Measurements from ENCODE around the gene SLC4A5.
"Not testable (repeated sequence)": the region's sequence is repeated elsewhere in the genome, so short reads cannot be mapped to it uniquely, and the experiment has no call there.

The SLC4A5 gene

DNA sequence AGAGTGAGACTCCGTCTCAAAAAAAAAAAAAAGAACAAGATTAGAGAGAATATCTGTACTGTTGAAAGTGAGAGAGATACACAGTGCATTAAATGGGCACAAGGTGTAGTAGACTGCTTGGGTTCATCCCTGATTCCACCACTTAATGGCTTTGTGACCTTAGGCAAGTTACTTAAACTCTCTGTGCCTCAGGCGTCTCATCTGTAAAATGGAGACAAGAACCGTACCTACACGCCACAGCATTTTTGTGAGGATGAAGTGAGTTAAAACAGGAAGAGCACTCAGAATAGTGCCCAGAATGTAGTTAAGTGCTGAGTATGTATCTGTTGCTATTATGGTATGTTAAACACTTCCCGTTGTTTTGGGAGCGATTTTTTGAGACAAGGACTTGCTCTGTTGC is 80.5 kb downstream of the SLC4A5 start:
- no peak for FAIRE-seq

DNA sequence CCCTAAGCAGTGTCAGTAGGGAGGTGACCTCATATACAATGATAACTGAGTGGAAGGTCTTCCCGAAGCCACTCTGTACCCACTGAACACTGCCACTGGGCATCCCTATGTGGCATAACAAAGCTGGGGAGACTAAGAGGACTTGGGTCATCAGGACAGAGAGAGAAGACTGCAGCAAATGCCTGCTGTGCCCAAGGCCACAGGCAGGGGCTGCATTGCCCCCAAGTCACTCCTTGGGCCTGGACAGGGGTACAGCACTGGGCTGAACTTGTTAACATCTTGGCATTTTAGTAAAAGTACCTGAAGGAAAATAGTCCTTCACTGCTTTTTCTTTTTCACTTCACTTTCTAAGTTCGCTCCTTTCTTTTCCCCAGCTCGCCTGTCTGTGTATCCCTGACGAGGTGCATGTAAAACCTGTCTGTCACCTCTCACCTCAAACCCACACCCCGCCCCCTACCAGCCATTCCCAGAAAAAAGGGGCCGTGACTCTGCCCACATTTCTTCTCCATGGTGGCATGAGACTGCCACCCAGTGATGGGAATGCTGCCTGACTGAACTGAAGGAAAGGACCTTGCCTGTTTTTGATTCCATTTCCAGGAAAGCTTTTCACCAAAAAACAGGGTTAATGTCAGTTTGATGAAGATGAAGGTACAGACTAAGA is 81.9 kb downstream of the SLC4A5 start:
- no peak for FAIRE-seq

DNA sequence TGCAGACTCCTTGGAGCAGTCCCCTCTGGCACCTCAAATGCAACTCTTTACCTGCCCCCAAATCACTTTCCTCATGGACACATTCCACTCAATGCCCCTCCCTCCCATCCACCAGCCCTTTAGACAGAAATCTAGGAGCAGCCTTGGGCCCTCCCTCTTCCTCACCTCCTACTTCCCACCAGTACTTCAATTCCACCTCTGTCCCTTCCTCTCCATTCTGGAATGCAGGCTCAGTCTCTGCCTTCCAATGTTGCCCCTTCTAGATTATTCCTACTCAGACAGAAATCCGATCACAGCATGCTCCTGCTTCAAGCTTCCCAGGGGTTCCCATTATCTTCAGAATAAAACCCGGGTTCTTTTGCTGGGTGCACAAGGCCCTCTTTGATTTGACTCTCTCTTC is 82.7 kb downstream of the SLC4A5 start:
- no peak for FAIRE-seq

DNA sequence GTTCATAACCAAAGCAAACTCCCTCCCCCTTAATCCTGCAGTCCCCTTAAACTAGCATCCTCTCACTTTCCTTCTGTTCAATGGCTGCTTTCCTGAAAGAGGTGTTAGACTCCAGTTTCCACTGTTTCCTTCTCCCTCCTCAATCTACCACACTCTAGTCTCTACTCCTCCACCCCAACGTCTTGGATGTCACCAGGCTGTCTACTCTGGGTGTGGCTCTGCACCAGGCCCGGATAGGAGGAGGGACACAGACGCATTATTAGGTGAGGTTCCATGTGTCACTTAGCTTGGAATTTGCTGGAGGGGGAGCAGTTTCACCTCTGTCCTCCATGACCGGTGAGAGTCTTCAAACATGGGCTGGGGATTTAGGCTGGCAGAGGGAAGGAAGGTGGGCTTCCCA is 83.5 kb downstream of the SLC4A5 start:
- FAIRE-seq, result no peak

DNA sequence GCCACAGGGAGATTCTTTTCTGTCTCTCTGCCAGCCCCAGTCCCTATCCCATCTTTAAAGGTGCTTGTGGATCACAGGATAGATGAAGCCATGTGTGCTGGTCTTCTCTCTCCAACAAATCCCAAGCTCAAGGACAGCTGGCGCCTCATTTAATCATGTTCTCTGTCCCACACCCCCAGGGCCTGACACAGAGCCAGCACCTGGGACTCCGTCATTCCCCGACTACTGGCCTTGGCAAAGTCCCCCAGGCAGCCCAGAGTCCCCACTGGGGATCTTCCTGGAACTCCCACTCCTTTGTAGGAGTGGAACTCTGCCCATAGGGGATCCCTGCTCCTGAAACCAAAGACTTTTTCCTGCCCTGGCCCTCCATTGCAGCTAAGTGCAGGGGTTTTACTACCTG is 84.0 kb downstream of the SLC4A5 start:
- no peak for FAIRE-seq

DNA sequence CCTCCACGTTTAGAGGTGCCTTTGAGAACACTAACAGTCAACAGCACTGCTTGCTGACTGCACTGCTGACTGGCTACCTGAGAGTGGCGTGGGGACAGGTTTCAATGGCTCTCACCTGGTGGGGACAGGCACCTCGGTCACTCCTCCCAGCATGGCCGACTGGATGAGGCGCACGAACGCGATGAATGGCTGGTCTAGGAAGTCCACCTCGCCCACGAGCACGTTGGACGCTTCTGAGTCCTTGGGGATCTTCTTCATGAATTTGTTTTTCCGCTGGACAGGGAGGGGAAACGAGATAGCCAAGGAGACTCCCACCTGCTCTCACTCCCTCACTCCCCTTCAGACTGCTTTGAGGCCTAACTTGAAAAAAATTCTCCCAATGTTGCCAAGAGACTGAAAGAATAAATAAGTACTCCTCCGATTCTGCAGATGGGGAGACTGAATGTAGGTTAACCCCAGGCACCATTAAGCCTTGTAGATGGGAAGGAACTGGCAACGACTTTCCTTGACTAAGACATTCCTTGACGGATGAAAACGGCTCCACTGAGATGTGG is 87.5 kb downstream of the SLC4A5 start:
- no peak for FAIRE-seq

DNA sequence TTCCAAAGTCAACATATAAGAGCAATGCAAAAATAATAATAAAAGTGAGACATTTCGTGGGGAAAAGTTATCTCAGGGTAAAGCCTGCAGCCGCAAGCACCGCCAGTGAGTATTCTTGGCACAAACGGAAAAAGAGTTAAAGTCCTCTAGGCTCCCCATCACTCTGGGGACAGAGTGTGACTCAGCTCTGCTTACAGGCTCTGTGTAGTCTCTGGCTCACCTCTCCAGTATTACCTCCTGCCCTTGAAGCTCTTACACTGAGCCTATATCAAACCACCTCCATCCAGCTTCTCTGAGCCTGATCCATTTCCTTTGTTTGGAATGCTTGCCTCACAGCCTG is 89.3 kb downstream of the SLC4A5 start:
- FAIRE-seq, result no peak

DNA sequence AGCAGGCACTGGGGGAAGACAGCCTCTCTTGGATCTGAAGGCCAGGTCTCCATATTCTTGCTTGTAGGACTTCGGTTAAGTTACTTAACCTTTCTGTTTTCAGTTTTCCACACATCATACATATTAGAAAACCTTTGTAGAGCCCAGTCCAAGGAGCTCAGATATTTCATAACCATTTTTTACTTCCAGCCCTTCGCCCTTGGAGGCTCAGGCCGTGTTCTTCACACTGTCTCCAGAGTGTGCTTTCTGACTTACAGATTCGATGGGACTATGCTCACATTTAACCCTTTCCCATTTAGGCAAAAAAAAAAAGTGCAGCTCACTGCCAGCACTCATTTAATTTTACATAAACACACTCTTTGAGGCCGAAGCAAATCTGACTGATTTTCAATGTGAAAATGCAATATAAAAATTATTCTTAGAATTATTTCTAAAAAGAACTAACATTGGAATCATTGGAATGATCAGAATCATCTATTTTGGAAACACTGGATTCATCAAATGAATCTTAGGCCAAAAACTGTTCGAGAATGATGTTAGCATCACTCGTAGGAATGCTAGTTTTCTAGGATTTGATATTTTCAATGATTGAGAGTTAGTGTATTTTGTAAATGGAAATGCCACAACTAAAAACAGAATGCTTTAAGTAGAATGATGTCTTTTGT is 89.8 kb downstream of the SLC4A5 start:
- no peak for FAIRE-seq

DNA sequence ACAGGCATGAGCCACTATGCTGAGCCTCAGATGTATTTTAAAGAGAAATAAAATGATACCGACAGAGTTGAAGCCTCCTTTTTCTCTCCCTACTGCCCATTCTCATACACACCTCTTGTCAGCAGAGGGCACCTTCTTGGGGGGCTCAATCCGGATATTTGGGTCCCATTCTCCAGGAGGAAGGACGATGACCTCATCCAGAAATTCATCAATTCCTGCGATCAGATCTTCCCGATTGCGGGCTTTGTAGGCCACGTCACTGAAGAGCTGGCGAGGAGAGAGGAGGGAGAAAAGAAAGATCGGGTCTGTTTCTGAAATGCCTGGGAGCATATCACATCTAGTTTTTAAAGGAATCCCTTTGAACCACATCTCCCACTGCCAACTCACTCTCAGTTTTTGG is 90.4 kb downstream of the SLC4A5 start:
- no peak for FAIRE-seq

DNA sequence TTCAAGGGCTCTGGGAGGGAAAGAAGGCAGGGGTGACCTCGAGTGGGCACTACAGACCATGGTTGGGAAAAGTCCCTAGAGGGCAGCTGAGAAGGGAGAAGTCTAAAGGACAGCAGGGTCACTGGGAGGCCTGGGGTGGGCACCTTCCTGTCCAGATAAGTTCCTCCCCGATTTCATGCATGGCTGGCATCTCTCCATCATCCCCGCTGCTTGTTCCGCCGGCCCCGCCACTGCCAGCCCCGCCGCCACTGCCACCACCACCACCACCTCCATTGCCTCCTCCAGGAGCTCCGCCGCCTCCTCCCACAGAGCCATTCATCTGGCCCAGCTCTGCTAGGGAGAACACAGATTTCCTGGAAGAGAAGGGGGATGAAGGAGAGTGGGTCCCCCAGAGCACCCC is 91.2 kb downstream of the SLC4A5 start:
- FAIRE-seq, result no peak

DNA sequence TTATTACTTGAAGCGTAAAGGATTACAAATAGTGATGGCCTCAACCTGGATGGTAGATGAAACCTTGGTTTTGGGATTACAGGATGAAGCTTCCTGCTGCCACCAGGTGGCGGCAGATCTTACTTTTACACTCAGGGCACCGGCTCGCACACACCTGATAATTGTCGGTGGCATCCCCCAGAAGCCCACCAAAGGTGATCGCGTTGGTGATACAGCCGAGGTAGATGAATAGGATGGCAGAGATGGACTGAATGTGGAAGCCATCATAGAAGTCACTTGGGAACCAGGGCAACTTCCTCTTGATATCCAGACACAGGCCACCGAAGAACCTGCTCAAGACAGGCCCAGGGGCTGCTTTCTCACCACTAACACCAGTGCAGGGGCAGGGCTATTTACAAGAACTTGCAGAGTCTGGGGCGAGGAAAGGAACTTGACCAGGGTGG is 93.0 kb downstream of the SLC4A5 start:
- FAIRE-seq, result peak; percentile 43

DNA sequence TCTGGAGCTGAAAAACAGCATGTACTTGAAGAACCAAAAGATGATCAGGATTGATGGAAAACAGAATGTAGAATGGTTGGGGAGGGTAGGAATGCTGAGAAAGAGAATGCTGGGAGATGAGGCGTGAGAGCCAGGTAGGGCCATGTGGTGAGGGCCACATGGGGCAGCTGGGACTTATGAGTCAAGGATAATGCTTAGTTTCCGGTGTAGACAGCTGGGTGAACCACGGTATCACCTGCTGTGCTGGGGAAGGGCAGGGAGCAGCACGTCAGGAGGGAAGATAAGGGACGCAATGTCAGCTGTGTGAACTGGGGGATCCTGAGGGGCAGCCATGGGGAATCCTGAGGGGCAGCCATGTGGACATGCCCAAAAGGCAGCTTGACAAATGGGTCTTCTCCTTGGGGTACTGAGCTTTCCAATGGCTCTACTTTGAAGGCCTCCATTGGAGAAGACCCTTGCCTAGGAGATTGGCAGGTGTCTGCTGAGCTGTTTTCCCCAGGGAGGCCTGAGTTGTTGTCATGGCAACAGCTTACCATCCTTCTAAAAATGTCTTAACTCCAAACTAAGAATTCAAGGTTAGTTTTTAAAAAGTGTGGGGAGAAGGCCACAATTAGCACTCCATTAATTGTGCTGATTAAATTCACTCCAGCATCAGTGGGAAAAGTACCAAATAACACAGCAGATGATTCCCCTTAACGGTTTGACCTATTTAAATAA is 93.7 kb downstream of the SLC4A5 start:
- FAIRE-seq, result no peak

DNA sequence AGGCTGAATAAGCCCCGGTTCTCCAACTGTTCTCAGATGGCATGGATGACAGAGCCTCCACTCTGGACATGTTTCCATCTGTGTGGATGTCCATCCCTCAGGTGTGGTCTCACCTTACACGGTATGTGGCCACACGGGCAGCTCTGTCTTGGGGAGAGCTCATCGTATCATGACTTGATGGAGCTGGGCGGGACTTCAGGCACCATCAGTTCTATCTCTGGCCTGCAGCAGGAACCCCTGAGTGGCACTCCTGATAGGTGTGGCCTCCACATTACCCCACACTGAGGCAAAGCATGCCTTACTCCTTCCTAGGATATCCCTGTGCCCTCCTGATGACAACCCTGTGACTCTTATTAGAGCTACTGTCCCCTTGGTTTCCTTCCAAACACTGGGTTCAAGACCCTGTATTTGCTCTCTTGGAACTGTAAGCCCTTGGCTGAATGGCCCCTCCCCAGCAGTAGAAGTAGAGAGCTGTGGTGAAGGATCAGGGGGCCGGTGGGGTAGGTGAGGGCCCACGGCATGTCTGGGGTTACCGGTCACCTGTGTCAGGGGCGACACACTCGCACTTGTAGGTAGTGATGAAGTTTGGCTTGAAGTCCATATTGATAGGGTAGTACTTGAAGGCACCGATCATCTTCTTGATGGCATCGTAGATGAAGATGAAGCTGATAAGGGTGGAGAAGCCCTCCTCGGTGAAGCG is 96.6 kb downstream of the SLC4A5 start:
- no peak for FAIRE-seq

DNA sequence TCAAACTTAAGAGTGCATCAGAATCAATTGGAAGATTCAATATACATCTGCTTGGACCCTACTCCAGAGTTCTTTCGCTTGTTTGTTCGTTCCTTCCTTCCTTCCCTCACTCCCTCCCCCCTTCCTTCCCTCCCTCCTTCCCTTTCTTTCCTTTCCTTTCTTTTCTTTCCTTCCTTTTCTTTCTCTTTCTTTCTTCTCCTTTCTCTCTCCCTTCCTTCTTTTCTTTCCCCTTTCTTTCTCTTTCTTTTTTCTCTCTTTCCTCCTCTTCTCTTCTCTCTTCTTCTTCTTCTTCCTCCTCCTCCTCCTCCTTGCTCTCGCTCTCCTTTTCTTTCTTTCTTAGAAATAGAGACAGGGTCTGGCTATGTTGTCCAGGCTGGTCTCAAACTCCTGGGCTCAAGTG is 98.9 kb downstream of the SLC4A5 start:
- no peak for FAIRE-seq

DNA sequence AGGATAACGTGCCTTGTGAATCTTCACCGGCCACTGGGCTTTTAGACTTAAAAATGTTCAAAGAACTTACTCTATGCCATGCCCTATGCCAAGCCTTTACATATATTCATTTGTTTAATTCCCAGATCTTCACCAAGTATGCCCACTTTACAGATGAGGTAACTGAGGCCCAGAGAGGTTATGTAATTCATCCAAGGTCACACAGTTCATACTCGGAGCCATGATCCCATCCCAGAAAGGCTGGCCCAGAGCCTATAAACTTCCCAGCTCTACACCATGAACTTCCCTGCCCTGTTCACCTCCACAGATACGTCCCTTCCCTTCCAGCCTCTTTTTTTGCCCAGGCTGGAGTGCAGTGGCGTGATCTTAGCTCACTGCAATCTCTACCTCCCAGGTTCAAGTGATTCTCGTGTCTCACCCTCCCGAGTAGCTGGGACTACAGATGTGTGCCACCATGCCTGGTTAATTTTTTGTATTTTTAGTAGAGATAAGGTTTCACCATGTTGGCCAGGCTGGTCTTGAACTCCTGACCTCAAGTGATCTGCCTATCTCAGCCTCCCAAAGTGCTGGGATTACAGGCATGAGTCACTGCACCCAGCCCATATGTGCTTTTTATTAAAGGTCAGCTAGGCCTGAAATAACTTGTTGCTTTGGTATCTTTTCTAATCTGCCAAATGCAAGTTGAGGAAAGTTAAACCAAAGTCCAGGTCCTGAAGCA is 100.7 kb downstream of the SLC4A5 start:
- FAIRE-seq, result no peak

DNA sequence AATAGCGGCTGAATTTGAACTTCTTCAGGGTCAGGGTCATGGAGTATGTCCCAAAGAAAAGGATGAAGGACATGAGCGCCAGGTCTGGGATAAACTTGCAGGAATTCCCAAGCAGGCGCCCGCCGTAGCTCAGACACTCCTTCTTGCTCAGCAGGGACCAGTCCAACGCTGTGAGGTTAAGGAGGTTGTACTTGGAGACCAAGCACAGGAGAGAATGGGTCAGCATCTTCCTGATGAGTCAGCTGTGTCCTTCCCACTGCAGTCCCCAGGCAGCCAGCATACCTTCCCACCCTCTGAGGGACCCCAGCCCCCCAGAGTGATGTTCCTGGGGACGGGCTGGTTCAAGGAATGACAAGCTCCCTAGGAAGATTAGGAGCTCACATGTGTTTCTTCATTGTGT is 103.9 kb downstream of the SLC4A5 start:
- no peak for FAIRE-seq

DNA sequence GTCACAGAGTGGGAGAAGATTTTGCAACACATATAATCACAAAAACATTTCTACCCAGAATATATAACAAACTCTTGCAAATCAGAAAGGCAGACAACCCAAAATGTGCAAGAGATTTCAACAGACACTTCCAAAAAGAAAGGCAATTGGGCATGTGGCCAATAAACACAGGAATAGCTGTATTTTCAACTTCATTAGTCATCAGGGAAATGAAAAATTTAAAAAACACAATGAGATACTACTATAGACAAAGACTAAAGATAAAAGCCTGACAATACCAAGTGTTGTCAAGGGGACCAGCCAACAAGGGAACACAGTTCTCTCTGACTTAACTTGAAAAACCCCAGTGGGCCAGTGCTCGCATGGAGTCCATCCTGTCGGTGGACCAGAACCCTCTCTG is 104.3 kb downstream of the SLC4A5 start:
- FAIRE-seq, result no peak

DNA sequence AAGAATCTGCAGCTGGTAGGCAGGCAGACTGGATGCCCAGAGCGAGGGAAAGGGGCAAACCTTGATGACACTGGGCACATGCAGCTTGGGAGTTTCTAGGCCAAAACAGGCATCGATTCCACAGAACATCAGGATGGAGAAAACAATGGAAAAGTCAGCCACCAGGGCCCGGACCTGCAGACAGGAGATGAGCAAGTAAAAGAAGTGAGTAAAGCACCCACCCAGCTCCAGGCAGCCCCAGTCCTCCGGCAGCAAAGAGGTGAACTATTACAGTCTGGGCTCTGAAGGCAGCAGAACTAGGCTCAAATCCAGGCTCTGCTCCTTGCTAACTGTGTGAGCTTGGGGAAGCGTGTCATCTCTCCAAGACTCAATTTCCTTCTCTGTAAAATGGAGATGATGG is 108.2 kb downstream of the SLC4A5 start:
- FAIRE-seq, result no peak

DNA sequence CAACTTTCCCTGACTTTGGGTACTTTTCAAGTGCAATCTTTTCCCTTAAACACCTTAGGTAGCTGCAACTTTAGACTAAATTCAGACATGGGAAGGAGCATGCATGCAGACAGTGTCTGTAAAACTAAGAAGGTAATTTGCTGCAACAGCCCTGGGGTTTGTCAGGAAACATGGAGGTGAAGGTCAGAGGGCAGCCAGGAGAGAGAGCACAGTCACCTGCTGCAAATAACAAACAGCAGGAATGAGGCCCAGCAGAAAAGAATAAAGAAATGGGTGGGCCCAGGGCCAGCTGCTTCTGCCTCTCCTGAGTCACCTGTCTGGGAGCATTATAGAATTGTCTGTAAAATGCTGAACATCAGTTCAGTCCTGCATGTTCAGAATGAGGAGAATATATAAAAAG is 109.6 kb downstream of the SLC4A5 start:
- no peak for FAIRE-seq

DNA sequence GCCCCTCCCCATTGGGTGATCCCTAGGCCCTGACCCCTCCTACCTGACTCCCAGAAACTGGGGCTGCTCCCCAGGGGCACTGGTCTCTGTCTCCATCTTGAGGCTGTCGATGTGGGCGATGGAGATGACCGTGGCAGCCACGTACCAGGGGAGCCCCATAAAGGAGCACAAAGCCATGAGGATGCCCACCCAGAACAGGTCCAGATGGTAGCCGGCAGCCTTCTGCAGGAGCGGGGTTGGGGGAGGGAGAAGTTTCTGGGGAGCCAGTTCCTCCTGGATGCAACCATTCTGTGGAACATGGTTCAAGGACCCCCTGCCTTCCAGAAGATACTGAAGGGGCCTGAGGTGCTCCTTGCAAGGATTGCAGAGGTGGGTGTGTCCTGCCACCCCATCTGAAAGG is 110.8 kb downstream of the SLC4A5 start:
- FAIRE-seq, result no peak

DNA sequence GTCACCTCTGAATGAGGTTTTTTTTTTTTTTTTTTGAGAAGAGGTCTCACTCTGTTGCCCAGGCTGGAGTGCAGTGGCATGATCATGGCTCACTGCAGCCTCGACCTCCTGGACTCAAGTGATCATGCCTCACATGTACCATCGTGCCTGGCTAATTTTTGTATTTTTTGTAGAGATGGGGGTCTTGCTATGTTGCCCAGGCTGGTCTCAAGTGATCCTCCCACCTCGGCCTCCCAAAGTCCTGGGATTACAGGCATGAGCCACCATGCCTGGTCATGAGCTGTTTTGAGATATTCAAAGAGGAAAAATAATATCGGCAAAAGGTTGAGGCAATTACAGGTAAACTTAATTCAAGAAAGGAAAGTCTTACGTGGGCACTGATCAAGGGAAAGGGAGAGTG is 113.4 kb downstream of the SLC4A5 start:
- FAIRE-seq, result not testable (repeated sequence)

DNA sequence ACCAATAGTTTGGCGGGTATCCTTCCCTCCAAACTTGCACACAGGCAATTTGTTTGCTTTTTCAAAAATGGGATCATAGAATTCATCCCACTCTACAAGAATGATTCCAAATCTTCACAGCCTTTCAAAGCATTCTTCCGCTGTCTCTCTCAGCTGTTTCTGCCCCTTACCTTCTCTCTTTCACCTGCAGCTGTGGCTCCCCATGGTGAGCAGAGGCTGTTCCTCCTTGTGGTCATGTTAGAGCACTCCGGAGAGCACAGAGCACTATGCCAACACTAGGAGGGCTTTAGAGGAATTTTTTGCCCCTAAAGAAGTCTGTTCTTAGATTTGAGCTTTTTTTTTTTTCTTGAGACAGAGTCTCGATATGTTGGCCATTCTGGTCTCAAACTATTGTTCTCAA is 114.4 kb downstream of the SLC4A5 start:
- FAIRE-seq, result no peak

DNA sequence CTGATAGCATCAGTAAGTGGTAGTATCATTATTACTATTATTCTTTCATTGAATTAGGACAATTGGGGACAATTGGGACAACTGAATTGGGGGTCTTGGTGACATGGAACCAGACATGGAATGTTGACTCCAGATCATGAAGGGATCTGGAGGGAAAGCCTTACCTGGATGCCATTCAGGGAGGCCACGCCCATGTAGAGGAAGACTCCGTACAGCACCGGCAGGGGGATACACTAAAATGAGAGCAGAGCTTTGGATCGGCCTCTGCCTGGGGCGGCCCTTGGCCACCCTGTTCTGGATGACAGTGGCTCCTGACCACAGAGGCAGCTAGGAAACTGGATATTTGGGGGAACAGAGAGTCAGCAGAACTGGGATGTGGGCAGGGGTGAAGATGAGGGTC is 115.6 kb downstream of the SLC4A5 start:
- no peak for FAIRE-seq
